ENCODE data around the gene AGTPBP1.

Gene AGTPBP1

DNA sequence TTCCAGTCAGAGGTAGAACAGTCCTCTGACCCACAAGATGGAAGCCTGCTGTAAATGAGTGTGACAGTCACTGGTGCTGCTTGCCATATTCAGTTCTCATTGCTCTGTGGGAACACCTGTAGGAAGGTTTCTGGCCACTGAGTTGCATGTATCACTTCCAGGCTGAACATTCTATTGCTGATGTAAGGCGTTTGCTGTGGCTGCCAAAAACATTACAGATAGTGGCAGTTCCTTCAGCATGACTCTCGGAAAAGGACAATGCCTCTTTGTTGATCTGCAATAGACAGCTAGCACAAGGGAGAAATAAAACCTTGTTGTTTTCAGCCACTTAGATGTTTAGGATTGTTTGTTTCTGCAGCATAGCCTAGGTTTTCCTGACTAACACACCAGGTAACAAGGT, 217.2 kb downstream of the AGTPBP1 start:
- Histone ChIP-seq H3K4me2 (ENCODE audit: low read depth, low read length) (no peak overlapping the region), H3K36me3 (replicated peaks; ENCODE audit: insufficient read depth, low read length) (no peaks in the 10 kb centered on the region), H2AFZ (ENCODE audit: low read length) (no peak overlapping the region), H4K20me1 (ENCODE audit: insufficient read depth, low read length) (no peaks in the 10 kb centered on the region), H3K27ac (ENCODE audit: low read length) (no peak overlapping the region), H3F3A (ENCODE audit: insufficient read depth, low read length) (no peaks in the 10 kb centered on the region), H3K4me3 (ENCODE audit: low read length) (no peak overlapping the region), H3K4me1 (ENCODE audit: low read length) (no peaks in the 10 kb centered on the region), H3K27me3 (replicated peaks; ENCODE audit: insufficient read depth, low read length) (no peaks in the 10 kb centered on the region), H3K9me3 (replicated peaks; ENCODE audit: insufficient read depth, low read length) (no peaks in the 10 kb centered on the region), H3K9me2 (replicated peaks; ENCODE audit: insufficient read depth, low read length) (no peaks in the 10 kb centered on the region), H3K9ac (ENCODE audit: low read length) (no peak overlapping the region), H3K79me2 (ENCODE audit: low read length) (no peaks in the 10 kb centered on the region)
- TF ChIP-seq EZH2phosphoT487 (IDR thresholded peaks at IDR 0.05; ENCODE audit: low read length), result no peak
- TF ChIP-seq, protein P1, sequence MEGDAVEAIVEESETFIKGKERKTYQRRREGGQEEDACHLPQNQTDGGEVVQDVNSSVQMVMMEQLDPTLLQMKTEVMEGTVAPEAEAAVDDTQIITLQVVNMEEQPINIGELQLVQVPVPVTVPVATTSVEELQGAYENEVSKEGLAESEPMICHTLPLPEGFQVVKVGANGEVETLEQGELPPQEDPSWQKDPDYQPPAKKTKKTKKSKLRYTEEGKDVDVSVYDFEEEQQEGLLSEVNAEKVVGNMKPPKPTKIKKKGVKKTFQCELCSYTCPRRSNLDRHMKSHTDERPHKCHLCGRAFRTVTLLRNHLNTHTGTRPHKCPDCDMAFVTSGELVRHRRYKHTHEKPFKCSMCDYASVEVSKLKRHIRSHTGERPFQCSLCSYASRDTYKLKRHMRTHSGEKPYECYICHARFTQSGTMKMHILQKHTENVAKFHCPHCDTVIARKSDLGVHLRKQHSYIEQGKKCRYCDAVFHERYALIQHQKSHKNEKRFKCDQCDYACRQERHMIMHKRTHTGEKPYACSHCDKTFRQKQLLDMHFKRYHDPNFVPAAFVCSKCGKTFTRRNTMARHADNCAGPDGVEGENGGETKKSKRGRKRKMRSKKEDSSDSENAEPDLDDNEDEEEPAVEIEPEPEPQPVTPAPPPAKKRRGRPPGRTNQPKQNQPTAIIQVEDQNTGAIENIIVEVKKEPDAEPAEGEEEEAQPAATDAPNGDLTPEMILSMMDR (IDR thresholded peaks at IDR 0.05; ENCODE audit: low read length), result no peak
- no peak for TF ChIP-seq EZH2 (optimal IDR thresholded peaks at IDR 0.05; ENCODE audit: low read depth, low read length)
- DNase-seq, result no peak

DNA sequence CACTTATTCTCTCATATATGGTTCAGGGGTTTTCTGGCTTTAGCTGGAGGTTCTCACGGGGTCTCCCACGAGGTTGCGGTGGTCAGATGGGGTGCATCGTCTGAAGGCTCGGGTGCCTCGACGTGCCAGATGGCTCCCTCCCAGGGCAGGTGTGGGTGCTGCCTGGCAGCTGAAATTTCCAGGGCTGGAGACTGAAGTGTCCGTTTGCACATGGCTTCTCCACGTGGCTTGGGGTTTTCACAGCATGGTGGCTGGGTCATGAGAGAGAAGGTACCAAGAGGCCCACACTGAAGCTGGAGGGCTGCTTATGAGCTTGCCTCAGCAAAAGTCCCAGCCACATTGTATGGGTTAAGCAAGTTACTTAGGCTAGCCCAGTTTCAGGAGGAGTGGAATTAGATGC, 218.6 kb downstream of the AGTPBP1 start:
- no peaks in the 10 kb centered on the region for H3K36me3 ChIP-seq (replicated peaks; ENCODE audit: insufficient read depth, low read length)
- DNase-seq, result no peak
- no peak overlapping the region for H2AFZ ChIP-seq (ENCODE audit: low read length)
- H3F3A ChIP-seq (ENCODE audit: insufficient read depth, low read length), result no peaks in the 10 kb centered on the region
- no peaks in the 10 kb centered on the region for H4K20me1 ChIP-seq (ENCODE audit: insufficient read depth, low read length)
- no peaks in the 10 kb centered on the region for H3K27me3 ChIP-seq (replicated peaks; ENCODE audit: insufficient read depth, low read length)
- no peak for TF ChIP-seq EZH2 (optimal IDR thresholded peaks at IDR 0.05; ENCODE audit: low read depth, low read length)
- TF ChIP-seq, protein P1 (IDR thresholded peaks at IDR 0.05; ENCODE audit: low read length), result no peak
- TF ChIP-seq EZH2phosphoT487 (IDR thresholded peaks at IDR 0.05; ENCODE audit: low read length), result no peak
- H3K9ac ChIP-seq (ENCODE audit: low read length), result no peak overlapping the region
- no peaks in the 10 kb centered on the region for H3K4me1 ChIP-seq (ENCODE audit: low read length)
- no peak overlapping the region for H3K27ac ChIP-seq (ENCODE audit: low read length)
- H3K79me2 ChIP-seq (ENCODE audit: low read length), result no peaks in the 10 kb centered on the region
- no peak overlapping the region for H3K4me2 ChIP-seq (ENCODE audit: low read depth, low read length)
- no peaks in the 10 kb centered on the region for H3K9me3 ChIP-seq (replicated peaks; ENCODE audit: insufficient read depth, low read length)
- H3K4me3 ChIP-seq (ENCODE audit: low read length), result no peak overlapping the region
- no peaks in the 10 kb centered on the region for H3K9me2 ChIP-seq (replicated peaks; ENCODE audit: insufficient read depth, low read length)

DNA sequence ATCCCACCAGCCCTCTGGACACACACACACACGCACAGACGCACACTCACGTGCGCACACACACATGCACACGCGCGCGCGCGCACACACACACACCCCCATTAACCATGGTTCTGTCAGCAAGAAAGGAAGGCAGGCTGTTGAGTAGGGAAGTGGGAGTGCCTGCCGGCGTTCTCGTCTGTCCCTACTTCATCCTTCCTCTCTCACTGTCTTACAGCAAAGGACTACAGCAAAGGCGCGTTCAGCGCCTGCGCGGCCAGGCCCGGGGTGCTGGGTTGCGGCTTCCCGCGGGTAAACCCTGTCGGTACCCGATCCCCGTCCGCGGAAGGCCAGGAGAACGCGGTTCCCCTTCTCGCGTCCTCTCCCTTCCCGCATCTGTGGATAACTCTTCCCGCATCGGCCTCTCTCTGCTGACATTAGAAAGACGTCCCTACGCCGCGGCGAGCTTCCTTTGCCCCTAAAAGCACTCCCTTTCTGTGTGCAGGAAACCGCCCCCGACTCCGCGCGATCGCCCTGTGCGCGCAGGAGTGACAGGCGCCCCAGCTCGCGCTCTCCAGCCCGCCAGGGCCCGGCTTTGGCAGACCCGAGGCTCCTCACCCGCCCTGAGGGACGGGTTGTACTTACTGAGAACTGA, 219.2 kb downstream of the AGTPBP1 start:
- no peak overlapping the region for H2AFZ ChIP-seq (ENCODE audit: low read length)

More for the DNA sequence above, 219.2 kb downstream of the AGTPBP1 start:
- H3K9ac ChIP-seq (ENCODE audit: low read length), result no peak overlapping the region
- H3K4me2 ChIP-seq (ENCODE audit: low read depth, low read length), result no peak overlapping the region
- no peaks in the 10 kb centered on the region for H3F3A ChIP-seq (ENCODE audit: insufficient read depth, low read length)
- H3K27me3 ChIP-seq (replicated peaks; ENCODE audit: insufficient read depth, low read length), result no peaks in the 10 kb centered on the region
- no peak overlapping the region for H3K27ac ChIP-seq (ENCODE audit: low read length)
- H3K4me1 ChIP-seq (ENCODE audit: low read length), result no peaks in the 10 kb centered on the region
- DNase-seq, result no peak
- no peaks in the 10 kb centered on the region for H3K36me3 ChIP-seq (replicated peaks; ENCODE audit: insufficient read depth, low read length)
- H3K4me3 ChIP-seq (ENCODE audit: low read length), result no peak overlapping the region
- TF ChIP-seq EZH2phosphoT487 (IDR thresholded peaks at IDR 0.05; ENCODE audit: low read length) (no peak), EZH2 (optimal IDR thresholded peaks at IDR 0.05; ENCODE audit: low read depth, low read length) (no peak)
- TF ChIP-seq, protein P1 (IDR thresholded peaks at IDR 0.05; ENCODE audit: low read length), result no peak
- no peaks in the 10 kb centered on the region for H3K9me3 ChIP-seq (replicated peaks; ENCODE audit: insufficient read depth, low read length)
- H3K79me2 ChIP-seq (ENCODE audit: low read length), result no peaks in the 10 kb centered on the region
- no peaks in the 10 kb centered on the region for H3K9me2 ChIP-seq (replicated peaks; ENCODE audit: insufficient read depth, low read length)
- H4K20me1 ChIP-seq (ENCODE audit: insufficient read depth, low read length), result no peaks in the 10 kb centered on the region

All from MM.1S (cell line).